OCI-LY3 (cell line): ENCODE measurements around the gene LRRC1.

Experiments
- H2AFZ ChIP-seq: fragments of 200-600, 300-600 bp; shearing (Covaris generic); 2 replicates; pipeline ENCODE4 v1.6.0; 2014; ENCODE audit warnings: antibody characterized with exemption, low read depth, low read length
- H3K27ac ChIP-seq: fragments of 200-600, 300-600 bp; sonication (generic); 2 replicates; pipeline ENCODE4 v1.5.1; 2014; ENCODE audit warnings: mild to moderate bottlenecking, low read length, moderate library complexity, mixed read lengths
- H3K27me3 ChIP-seq: fragments of 200-600, 300-600 bp; sonication (generic); 2 replicates; pipeline ENCODE4 v1.6.1; 2014; ENCODE audit warnings: low read depth, low read length, mixed read lengths
- H3K36me3 ChIP-seq: fragments of 200-600, 300-600 bp; sonication (generic); replicated peaks from 2 replicates; pipeline ENCODE3; 2014; ENCODE audit warnings: low read depth, low read length, mixed read lengths
- H3K4me1 ChIP-seq: fragments of 300-600, 200-600 bp; sonication (generic); 2 replicates; pipeline ENCODE4 v1.6.1; 2014; ENCODE audit warnings: low read length, mixed read lengths
- H3K4me2 ChIP-seq: fragments of 200-600, 300-600 bp; sonication (generic); 2 replicates; pipeline ENCODE4 v1.6.1; 2014; ENCODE audit warnings: low read length, mixed read lengths
- H3K4me3 ChIP-seq: fragments of 300-600, 200-600 bp; sonication (generic); 2 replicates; pipeline ENCODE4 v1.5.1; 2014; ENCODE audit warnings: antibody characterized with exemption, mild to moderate bottlenecking, low read length, moderate library complexity
- H3K79me2 ChIP-seq: fragments of 300-600, 200-600 bp; shearing (Covaris generic); 2 replicates; pipeline ENCODE4 v1.6.1; 2014; ENCODE audit warnings: mild to moderate bottlenecking, low read length, mixed read lengths
- H3K9ac ChIP-seq: fragments of 300-600, 200-600 bp; shearing (Covaris generic); 2 replicates; pipeline ENCODE4 v1.6.0; 2014; ENCODE audit warnings: mild to moderate bottlenecking, low read length, moderate library complexity
- H3K9me3 ChIP-seq: fragments of 200-600, 300-600 bp; shearing (Covaris generic); 2 replicates; pipeline ENCODE4 v1.6.1; 2014; ENCODE audit warnings: low read length, mixed read lengths; ENCODE audit not compliant: insufficient read depth
- H4K20me1 ChIP-seq: fragments of 200-600, 300-600 bp; sonication (generic); 2 replicates; pipeline ENCODE4 v1.6.1; 2016; ENCODE audit warnings: low read length, mixed read lengths; ENCODE audit not compliant: insufficient read depth
- EZH2phosphoT487 ChIP-seq: fragments of 200-600 bp; shearing (Covaris generic); IDR thresholded peaks from 2 replicates; pipeline ENCODE4 v1.6.1; 2018; ENCODE audit warnings: antibody characterized with exemption, mixed run types, low read depth
- TF ChIP-seq, protein P1 (sequence below): fragments of 200-600, 300-600 bp; sonication (generic); IDR thresholded peaks from 2 replicates; pipeline ENCODE4 v1.5.1; 2014; ENCODE audit warnings: antibody characterized with exemption, low read length, low read depth

The LRRC1 gene

GRCh38 chr6:53956068-53956711 lies 161.4 kb downstream of the LRRC1 start:
- Histone ChIP-seq H3K9ac (0 out of 2 replicates have a peak overlapping the region, but pooled peaks have one; percentile 8), H3K79me2 (no peaks in the 10 kb centered on the region), H3K27me3 (0 out of 2 replicates have a peak, but pooled peaks cover 7% of the 10 kb centered on the region), H3K4me3 (peak overlapping the region; percentile 62), H3K4me1 (peaks cover 14% of the 10 kb centered on the region), H3K36me3 (no peaks in the 10 kb centered on the region), H4K20me1 (no peaks in the 10 kb centered on the region), H3K27ac (no peak overlapping the region), H3K9me3 (no peaks in the 10 kb centered on the region), H2AFZ (peak overlapping the region; percentile 77), H3K4me2 (peak overlapping the region; percentile 74)
- TF ChIP-seq, protein P1, sequence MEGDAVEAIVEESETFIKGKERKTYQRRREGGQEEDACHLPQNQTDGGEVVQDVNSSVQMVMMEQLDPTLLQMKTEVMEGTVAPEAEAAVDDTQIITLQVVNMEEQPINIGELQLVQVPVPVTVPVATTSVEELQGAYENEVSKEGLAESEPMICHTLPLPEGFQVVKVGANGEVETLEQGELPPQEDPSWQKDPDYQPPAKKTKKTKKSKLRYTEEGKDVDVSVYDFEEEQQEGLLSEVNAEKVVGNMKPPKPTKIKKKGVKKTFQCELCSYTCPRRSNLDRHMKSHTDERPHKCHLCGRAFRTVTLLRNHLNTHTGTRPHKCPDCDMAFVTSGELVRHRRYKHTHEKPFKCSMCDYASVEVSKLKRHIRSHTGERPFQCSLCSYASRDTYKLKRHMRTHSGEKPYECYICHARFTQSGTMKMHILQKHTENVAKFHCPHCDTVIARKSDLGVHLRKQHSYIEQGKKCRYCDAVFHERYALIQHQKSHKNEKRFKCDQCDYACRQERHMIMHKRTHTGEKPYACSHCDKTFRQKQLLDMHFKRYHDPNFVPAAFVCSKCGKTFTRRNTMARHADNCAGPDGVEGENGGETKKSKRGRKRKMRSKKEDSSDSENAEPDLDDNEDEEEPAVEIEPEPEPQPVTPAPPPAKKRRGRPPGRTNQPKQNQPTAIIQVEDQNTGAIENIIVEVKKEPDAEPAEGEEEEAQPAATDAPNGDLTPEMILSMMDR: peak; percentile 97
- no peak for TF ChIP-seq EZH2phosphoT487

- no peaks in the 10 kb centered on the region for H4K20me1 ChIP-seq
- no peak overlapping the region for H3K9ac ChIP-seq
- peak overlapping the region; percentile 74 for H3K4me2 ChIP-seq
- no peak overlapping the region for H3K27ac ChIP-seq
- H3K4me3 ChIP-seq: no peak overlapping the region
- H3K9me3 ChIP-seq: no peaks in the 10 kb centered on the region
- no peaks in the 10 kb centered on the region for H3K36me3 ChIP-seq
- H3K4me1 ChIP-seq: peaks cover 14% of the 10 kb centered on the region
- H3K27me3 ChIP-seq: 0 out of 2 replicates have a peak, but pooled peaks cover 7% of the 10 kb centered on the region
- H2AFZ ChIP-seq: no peak overlapping the region
- no peaks in the 10 kb centered on the region for H3K79me2 ChIP-seq
- no peak for TF ChIP-seq EZH2phosphoT487
- TF ChIP-seq, protein P1: no peak
These were observed 162.0 kb downstream of the LRRC1 start for GRCh38 chr6:53956804-53957203.

DNA sequence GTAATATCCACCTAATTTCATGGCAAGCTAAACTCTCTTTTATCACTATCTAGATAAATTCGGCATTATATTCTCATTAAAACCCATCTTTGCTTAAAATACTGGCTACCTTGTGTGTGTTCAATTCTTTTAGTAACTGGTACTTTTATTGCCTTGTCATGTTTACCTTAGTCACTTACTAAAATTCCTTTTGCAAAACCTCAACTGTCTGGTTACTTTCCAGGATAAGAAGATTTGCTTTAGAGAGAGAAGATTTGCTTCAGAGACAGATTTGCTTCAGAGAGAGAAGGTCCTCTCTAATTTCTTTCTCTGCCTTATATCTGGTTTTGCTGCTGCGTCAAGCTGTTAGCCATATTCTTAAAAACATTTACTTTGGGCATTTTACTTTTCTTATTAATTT lies 164.9 kb downstream of the LRRC1 start:
- no peak overlapping the region for H2AFZ ChIP-seq
- H4K20me1 ChIP-seq: no peaks in the 10 kb centered on the region
- H3K79me2 ChIP-seq: no peaks in the 10 kb centered on the region
- H3K9me3 ChIP-seq: no peaks in the 10 kb centered on the region
- H3K4me2 ChIP-seq: no peak overlapping the region
- 0 out of 2 replicates have a peak, but pooled peaks cover 7% of the 10 kb centered on the region for H3K27me3 ChIP-seq
- no peak overlapping the region for H3K27ac ChIP-seq
- H3K9ac ChIP-seq: no peak overlapping the region
- H3K4me3 ChIP-seq: no peak overlapping the region
- H3K36me3 ChIP-seq: no peaks in the 10 kb centered on the region
- TF ChIP-seq, protein P1: no peak
- no peak for TF ChIP-seq EZH2phosphoT487
- H3K4me1 ChIP-seq: peaks cover 19% of the 10 kb centered on the region

GRCh38 chr6:53960311-53960710 lies 165.5 kb downstream of the LRRC1 start:
- Histone ChIP-seq H3K9ac (no peak overlapping the region), H4K20me1 (no peaks in the 10 kb centered on the region), H3K9me3 (no peaks in the 10 kb centered on the region), H3K27ac (no peak overlapping the region), H3K79me2 (no peaks in the 10 kb centered on the region), H3K36me3 (no peaks in the 10 kb centered on the region), H3K27me3 (0 out of 2 replicates have a peak, but pooled peaks cover 7% of the 10 kb centered on the region), H3K4me2 (no peak overlapping the region), H2AFZ (no peak overlapping the region), H3K4me1 (peaks cover 16% of the 10 kb centered on the region), H3K4me3 (no peak overlapping the region)
- TF ChIP-seq EZH2phosphoT487: no peak
- TF ChIP-seq, protein P1: no peak
